Immature natural killer cell (primary cell): Measurements from ENCODE around the gene SLA2. TPM values are rescaled to one million over a fixed set of nuclear protein-coding genes. Genes with fewer than 3 reads are reported as not detected.
"Not testable (repeated sequence)": the region's sequence is repeated elsewhere in the genome, so short reads cannot be mapped to it uniquely, and the experiment has no call there.

Experiments used
- DNase-seq, 3 donors: peaks; one replicate each; pipeline ENCODE4 v3.0.0; 2022; ENCODE audit warnings: mixed read lengths in 1 of 3
- H3K27ac Mint-ChIP-seq, 6 donors: one replicate each; pipeline ENCODE4 v1.8.0; 2020; ENCODE audit warnings: mixed read lengths in 6 of 6, mild to moderate bottlenecking in 5 of 6, inconsistent platforms in 4 of 6, moderate library complexity in 3 of 6
- H3K27me3 Mint-ChIP-seq, 3 donors: one replicate each; pipeline ENCODE4 v1.8.0; 2020 to 2021; ENCODE audit warnings: low read depth in 3 of 3, mild to moderate bottlenecking in 3 of 3, mixed read lengths in 3 of 3, moderate library complexity in 3 of 3, inconsistent platforms in 1 of 3
- H3K36me3 Mint-ChIP-seq, 3 donors: one replicate each; pipeline ENCODE4 v1.8.0; 2020; ENCODE audit warnings: mixed read lengths in 3 of 3, inconsistent platforms in 2 of 3, mild to moderate bottlenecking in 2 of 3
- H3K4me1 Mint-ChIP-seq, 2 donors: one replicate each; pipeline ENCODE4 v1.8.0; 2020; ENCODE audit warnings: inconsistent platforms in 2 of 2, mild to moderate bottlenecking in 2 of 2, mixed read lengths in 2 of 2, moderate library complexity in 1 of 2
- H3K4me3 Mint-ChIP-seq, 5 donors: one replicate each; pipeline ENCODE4 v1.8.0; 2020; ENCODE audit warnings: mild to moderate bottlenecking in 5 of 5, mixed read lengths in 5 of 5, inconsistent platforms in 3 of 5, moderate library complexity in 3 of 5
- H3K9me3 Mint-ChIP-seq, 6 donors: one replicate each; pipeline ENCODE4 v1.8.0; 2020; ENCODE audit warnings: mild to moderate bottlenecking in 6 of 6, mixed read lengths in 6 of 6, inconsistent platforms in 4 of 6, moderate library complexity in 3 of 6
- polyA plus RNA-seq, 3 donors: library from polyadenylated mRNA; unstranded; fragments of 300-500 nt; fragmentation: Illumina TruSeq; gene quantifications; one replicate each; pipeline ENCODE4 v1.2.3, GENCODE V29; 2021

SLA2 gene
- polyA plus RNA-seq, 3 donors from 2014 or later = 21.0 to 24.1 (median 24.1) TPM

DNA sequence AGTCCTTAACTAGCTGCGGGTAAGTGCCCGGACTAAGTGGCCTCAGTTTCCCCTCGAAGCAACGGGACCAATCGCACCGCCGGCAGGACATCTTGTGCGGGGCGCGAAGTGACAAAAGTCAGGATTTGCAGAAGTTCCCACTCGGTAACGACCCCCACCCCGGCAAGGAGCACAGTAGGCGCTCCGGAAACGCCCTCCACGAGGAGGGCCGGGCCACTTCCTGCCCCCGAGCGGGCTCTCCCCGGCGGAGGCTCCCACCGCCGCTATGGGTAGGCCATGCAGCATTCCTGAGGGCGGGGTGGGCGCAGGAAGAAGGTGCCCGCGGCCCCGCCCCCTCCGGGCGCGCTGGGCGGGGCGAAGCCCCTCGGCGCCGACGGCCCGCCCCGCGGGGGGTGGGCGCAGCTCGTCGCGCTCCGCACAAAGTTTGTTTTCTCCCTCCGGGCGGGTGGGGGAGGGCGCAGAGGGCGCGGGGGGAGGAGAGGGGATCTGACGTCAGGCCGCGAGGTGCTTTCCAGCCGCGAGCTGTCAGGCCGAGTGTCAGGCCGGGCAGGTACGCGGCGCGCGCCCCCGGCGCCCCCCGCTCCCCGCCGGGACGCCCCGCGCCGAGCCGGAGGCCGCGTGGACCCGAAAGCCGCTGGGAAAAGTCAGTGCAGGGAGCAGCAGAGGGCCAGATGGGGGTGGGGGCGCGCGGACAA is 72.7 kb downstream of the SLA2 start, which contains the start of gene TGIF2:
Gene TGIF2 (plus strand): TSS at position 495 of the 695 bp plus-strand sequence. CDS start 5,178 bp downstream, outside the sequence.
- H3K36me3 Mint-ChIP-seq = no peaks in the 10 kb centered on the region
- H3K9me3 Mint-ChIP-seq = no peaks in the 10 kb centered on the region
- H3K27ac Mint-ChIP-seq = peak within 1 kb of the TSS; percentile 91 to 99 (median 96)
- H3K4me3 Mint-ChIP-seq = peak within 1 kb of the TSS; percentile 87 to 94 (median 92)
- peaks cover 27 to 31% of the 10 kb centered on the region in 2 donors for H3K4me1 Mint-ChIP-seq
- H3K27me3 Mint-ChIP-seq = peaks cover 7 to 24% (median 16%) of the 10 kb centered on the region in 3 donors
- DNase-seq = peak; percentile 85 to 89 (median 87)

DNA sequence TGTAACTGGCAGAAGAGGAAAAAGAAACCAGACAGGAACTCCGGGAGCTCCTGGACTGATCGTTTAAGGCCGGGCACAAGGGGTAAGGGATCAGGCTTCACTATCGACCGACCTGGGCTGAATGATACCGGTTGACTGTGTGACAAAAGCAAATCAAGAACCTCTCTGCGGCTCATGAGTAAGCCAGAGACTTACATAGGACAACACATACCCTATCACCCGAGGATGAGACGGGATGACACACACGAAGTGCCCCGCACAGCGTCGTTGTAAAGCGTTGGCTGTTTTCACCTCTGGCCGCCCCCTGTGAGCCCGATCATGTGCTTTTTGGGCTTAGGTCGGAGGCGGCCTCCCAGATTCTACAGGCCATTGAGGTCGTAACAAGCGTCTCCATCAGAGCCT is 73.3 kb downstream of the SLA2 start:
- Mint-ChIP-seq H3K4me3 (peak overlapping the region; percentile 84 to 90 (median 85)), H3K4me1 (peaks cover 27 to 31% of the 10 kb centered on the region in 2 donors), H3K27me3 (peaks cover 7 to 24% (median 16%) of the 10 kb centered on the region in 3 donors), H3K27ac (peak overlapping the region; percentile 91 to 99 (median 96)), H3K9me3 (no peaks in the 10 kb centered on the region), H3K36me3 (no peaks in the 10 kb centered on the region)
- peak in 1 of 3 donors; percentile 67 for DNase-seq

DNA sequence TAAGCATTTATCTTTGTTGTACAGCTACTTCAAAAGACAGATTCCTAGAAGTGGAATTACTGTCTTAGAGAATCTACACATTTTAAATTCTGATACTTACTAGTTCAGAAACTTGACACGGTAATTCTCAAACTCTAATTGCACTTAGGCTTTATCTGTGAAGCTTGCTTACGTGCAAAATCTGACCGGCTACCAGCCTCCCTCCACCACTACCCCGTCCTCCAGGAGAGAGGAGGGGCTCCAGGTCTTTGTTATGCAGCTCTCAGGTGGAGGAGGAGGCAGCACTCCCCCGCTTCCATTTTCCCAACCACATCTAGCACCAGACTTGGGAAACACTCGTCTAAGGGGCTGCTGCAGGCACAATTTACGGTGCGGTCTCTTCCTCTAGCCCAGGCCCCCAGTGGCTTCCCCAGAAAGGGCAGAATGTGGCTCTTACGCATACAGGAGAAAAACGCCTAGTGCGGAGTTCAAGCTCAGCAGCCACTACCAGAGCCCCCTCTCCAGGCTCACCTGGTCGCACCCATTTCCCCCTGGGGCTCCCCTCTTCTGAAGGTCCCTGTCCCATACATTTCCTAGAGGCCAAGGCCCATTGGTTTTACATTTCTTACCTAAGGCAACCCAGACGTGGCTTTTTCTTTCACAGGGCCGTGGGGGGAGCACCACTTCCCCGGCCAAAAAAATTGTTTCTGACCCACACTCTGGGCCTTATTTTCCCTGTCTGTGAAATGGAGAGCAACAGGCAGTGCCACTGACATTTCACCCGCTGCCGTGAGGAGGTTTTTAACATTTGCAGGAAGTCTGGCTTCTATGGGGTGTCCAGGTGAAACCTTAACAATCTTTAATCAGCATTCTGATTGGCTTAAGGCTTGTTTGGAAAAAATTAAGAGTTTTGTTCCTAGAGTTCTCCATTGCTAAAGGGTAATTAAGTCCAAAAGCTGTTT is 74.2 kb downstream of the SLA2 start:
- Mint-ChIP-seq H3K27ac (peak overlapping the region; percentile 91 to 99 (median 96)), H3K4me1 (peaks cover 27 to 31% of the 10 kb centered on the region in 2 donors), H3K9me3 (no peaks in the 10 kb centered on the region), H3K4me3 (peak overlapping the region; percentile 84 to 90 (median 85)), H3K36me3 (no peaks in the 10 kb centered on the region), H3K27me3 (peaks cover 9 to 24% (median 17%) of the 10 kb centered on the region in 3 donors)
- no peak for DNase-seq

DNA sequence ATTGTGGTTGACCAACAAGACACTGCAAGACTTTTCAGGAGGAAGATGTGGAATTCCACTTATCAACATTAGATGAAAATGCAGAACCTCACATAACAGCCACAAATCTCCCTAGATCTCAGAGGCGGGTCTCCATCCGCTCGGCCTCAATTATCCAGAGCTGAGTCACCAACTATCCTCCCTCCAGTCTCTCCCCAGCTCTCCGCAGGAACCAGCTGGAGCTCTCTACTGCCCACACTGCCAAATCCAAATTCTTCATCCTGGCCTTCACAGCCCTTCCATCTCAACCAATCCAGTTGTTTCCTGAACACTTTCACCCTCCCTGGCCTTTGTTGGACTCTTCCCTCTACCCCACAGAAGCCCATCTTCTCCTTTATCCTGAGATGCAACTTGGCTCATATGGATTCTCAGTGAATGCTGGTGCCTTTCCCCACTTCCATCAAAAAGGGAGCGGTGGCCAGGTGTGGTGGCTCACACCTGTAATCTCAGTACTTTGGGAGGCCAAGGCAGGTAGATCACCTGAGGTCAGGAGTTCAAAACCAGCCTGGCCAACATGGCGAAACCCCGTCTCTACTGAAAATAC is 76.1 kb downstream of the SLA2 start:
- Mint-ChIP-seq H3K27ac (peak overlapping the region; percentile 12 to 66 (median 37)), H3K4me3 (no peak overlapping the region), H3K9me3 (peaks cover under 1 to 8% (median 5%) of the 10 kb centered on the region in 6 donors), H3K4me1 (peaks cover 21 to 23% of the 10 kb centered on the region in 2 donors), H3K27me3 (peaks cover 11 to 28% (median 20%) of the 10 kb centered on the region in 3 donors), H3K36me3 (no peaks in the 10 kb centered on the region)
- no peak for DNase-seq

DNA sequence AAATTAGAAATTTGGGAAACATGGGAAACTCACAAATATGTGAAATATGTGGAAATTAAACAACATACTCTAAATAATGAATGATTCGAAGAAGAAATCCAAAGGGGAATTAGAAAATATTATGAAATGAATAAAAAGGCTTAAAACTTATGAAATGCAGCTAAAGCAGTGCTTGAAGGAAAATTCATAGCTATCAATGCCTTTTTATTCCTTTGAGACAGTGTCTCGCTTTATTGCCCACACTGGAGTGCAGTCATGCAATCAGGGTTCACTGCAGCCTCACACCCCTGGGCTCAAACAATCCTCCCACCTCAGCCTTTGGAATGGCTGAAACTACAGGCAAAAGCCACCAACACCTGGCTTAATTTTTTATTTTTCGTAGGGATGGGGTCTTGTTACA is 80.5 kb downstream of the SLA2 start:
- DNase-seq = no peak
- no peak overlapping the region for H3K4me3 Mint-ChIP-seq
- peaks cover 0 to 4% (median 0%) of the 10 kb centered on the region in 3 donors for H3K36me3 Mint-ChIP-seq
- peaks cover 25 to 29% of the 10 kb centered on the region in 2 donors for H3K4me1 Mint-ChIP-seq
- H3K27ac Mint-ChIP-seq = peak overlapping the region; percentile 83 to 97 (median 94)
- H3K9me3 Mint-ChIP-seq = peaks cover 10 to 27% (median 23%) of the 10 kb centered on the region in 6 donors
- H3K27me3 Mint-ChIP-seq = peaks cover 19 to 37% (median 32%) of the 10 kb centered on the region in 3 donors

DNA sequence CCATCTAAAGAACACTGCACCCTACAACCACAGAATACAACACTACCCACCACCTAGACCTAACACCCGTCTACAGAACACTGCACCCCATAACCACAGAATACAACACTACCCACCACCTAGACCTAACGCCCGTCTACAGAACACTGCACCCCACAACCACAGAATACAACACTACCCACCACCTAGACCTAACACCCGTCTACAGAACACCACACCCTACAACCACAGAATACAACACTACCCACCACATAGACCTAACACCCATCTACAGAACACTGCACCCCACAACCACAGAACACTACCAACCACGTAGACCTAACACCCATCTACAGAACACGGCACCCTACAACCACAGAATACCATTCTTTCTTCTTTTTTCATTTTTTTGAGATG is 81.3 kb downstream of the SLA2 start:
- Mint-ChIP-seq H3K27ac (peak overlapping the region; percentile 83 to 97 (median 94)), H3K9me3 (peaks cover 10 to 27% (median 23%) of the 10 kb centered on the region in 6 donors), H3K27me3 (peaks cover 19 to 37% (median 32%) of the 10 kb centered on the region in 3 donors), H3K4me3 (peak overlapping the region; percentile 36 to 69 (median 44)), H3K4me1 (peaks cover 25 to 29% of the 10 kb centered on the region in 2 donors)
- not testable (repeated sequence) for H3K36me3 Mint-ChIP-seq
- DNase-seq = peak; percentile 84 to 88 (median 87)

DNA sequence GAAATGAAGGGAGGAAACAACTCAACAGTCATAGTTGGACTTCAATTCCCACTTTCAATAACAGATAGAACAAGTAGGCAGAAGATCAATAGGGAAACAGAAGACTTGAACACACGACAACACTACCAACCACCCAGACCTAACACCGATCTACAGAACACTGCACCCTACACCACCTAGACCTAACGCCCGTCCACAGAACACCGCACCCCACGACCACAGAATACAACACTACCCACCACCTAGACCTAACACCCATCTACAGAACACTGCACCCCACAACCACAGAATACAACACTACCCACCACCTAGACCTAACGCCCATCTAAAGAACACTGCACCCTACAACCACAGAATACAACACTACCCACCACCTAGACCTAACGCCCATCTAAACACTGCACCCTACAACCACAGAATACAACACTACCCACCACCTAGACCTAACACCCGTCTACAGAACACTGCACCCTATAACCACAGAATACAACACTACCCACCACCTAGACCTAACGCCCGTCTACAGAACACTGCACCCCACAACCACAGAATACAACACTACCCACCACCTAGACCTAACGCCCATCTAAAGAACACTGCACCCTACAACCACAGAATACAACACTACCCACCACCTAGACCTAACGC is 81.8 kb downstream of the SLA2 start:
- peak; percentile 76 to 84 (median 83) for DNase-seq

GRCh38 chr20:36563374-36563773 is 82.6 kb downstream of the SLA2 start:
- peaks cover 25 to 29% of the 10 kb centered on the region in 2 donors for H3K4me1 Mint-ChIP-seq
- peaks cover 19 to 37% (median 32%) of the 10 kb centered on the region in 3 donors for H3K27me3 Mint-ChIP-seq
- H3K36me3 Mint-ChIP-seq = peaks cover 0 to 4% (median 0%) of the 10 kb centered on the region in 3 donors
- DNase-seq = no peak
- peak overlapping the region; percentile 88 to 100 (median 96) for H3K27ac Mint-ChIP-seq
- H3K9me3 Mint-ChIP-seq = peaks cover 10 to 27% (median 23%) of the 10 kb centered on the region in 6 donors
- H3K4me3 Mint-ChIP-seq = peak overlapping the region in 3 of 5 donors; percentile 35 to 73 (median 40)

More for the DNA sequence above, 81.8 kb downstream of the SLA2 start:
- Mint-ChIP-seq H3K9me3 (peaks cover 10 to 27% (median 23%) of the 10 kb centered on the region in 6 donors), H3K4me3 (peak overlapping the region; percentile 10 to 73 (median 57)), H3K27me3 (peaks cover 19 to 37% (median 32%) of the 10 kb centered on the region in 3 donors), H3K4me1 (peaks cover 25 to 29% of the 10 kb centered on the region in 2 donors), H3K27ac (peak overlapping the region; percentile 88 to 100 (median 96))
- H3K36me3 Mint-ChIP-seq = not testable (repeated sequence)

GRCh38 chr20:36562724-36563123 is 83.3 kb downstream of the SLA2 start:
- Mint-ChIP-seq H3K36me3 (peaks cover 0 to 4% (median 0%) of the 10 kb centered on the region in 3 donors), H3K4me1 (peaks cover 25 to 29% of the 10 kb centered on the region in 2 donors), H3K27me3 (peaks cover 19 to 37% (median 32%) of the 10 kb centered on the region in 3 donors), H3K9me3 (peaks cover 10 to 27% (median 23%) of the 10 kb centered on the region in 6 donors), H3K27ac (peak overlapping the region in 5 of 6 donors; percentile 17 to 100 (median 95)), H3K4me3 (peak overlapping the region in 1 of 5 donors; percentile 13)
- no peak for DNase-seq

Other genes starting within 250 kb of the SLA2 start
- gene MYL9, start 104.7 kb downstream of the SLA2 start, polyA plus RNA-seq = 1 to 10 TPM in 1 of 3 donors, under 1 TPM in 2; 0.10 to 2.7 (median 0.48) TPM
- gene TGIF2, start 72.6 kb downstream of the SLA2 start, polyA plus RNA-seq = 10 to 100 TPM; 12.3 to 16.1 (median 14.9) TPM
- 100 to 1,000 TPM; 230 to 380 (median 276) TPM for gene RAB5IF, start 40.4 kb downstream of the SLA2 start, polyA plus RNA-seq
- 10 to 100 TPM; 44.9 to 57.7 (median 50.3) TPM for gene NDRG3, start 99.9 kb upstream of the SLA2 start, polyA plus RNA-seq
- 10 to 100 TPM in 2 of 3 donors, 1 to 10 TPM in 1; 9.5 to 15.8 (median 11.9) TPM for gene DSN1, start 127.6 kb upstream of the SLA2 start, polyA plus RNA-seq
- under 1 TPM in 2 of 3 donors, not detected in 1; 0.38 to 0.55 TPM for gene TLDC2, start 229.9 kb upstream of the SLA2 start, polyA plus RNA-seq